Mucosa of stomach (tissue), 1 donor: ENCODE results near the gene ZFP57.

ENCODE experiments used
- H3K27me3 ChIP-seq: one replicate; pipeline ENCODE4 v1.7.0; 2013; ENCODE audit warnings: mild to moderate bottlenecking, low read length; ENCODE audit not compliant: control insufficient read depth, insufficient read depth
- H3K36me3 ChIP-seq: one replicate; pipeline ENCODE4 v1.7.0; 2013; ENCODE audit warnings: low read length; ENCODE audit not compliant: control insufficient read depth, insufficient read depth
- H3K4me1 ChIP-seq: one replicate; pipeline ENCODE4 v1.7.0; 2013; ENCODE audit warnings: mild to moderate bottlenecking, low read length; ENCODE audit not compliant: control insufficient read depth, insufficient read depth
- H3K4me3 ChIP-seq: one replicate; pipeline ENCODE4 v1.7.0; 2013; ENCODE audit warnings: low read length
- H3K9ac ChIP-seq: one replicate; pipeline ENCODE4 v1.7.0; 2013; ENCODE audit warnings: mild to moderate bottlenecking, low read length, moderate library complexity
- H3K9me3 ChIP-seq: one replicate; pipeline ENCODE4 v1.7.0; 2013; ENCODE audit warnings: mild to moderate bottlenecking, low read length, moderate library complexity; ENCODE audit not compliant: control insufficient read depth
- donor health status: Pancreatic carcinoma.

ZFP57 gene

DNA sequence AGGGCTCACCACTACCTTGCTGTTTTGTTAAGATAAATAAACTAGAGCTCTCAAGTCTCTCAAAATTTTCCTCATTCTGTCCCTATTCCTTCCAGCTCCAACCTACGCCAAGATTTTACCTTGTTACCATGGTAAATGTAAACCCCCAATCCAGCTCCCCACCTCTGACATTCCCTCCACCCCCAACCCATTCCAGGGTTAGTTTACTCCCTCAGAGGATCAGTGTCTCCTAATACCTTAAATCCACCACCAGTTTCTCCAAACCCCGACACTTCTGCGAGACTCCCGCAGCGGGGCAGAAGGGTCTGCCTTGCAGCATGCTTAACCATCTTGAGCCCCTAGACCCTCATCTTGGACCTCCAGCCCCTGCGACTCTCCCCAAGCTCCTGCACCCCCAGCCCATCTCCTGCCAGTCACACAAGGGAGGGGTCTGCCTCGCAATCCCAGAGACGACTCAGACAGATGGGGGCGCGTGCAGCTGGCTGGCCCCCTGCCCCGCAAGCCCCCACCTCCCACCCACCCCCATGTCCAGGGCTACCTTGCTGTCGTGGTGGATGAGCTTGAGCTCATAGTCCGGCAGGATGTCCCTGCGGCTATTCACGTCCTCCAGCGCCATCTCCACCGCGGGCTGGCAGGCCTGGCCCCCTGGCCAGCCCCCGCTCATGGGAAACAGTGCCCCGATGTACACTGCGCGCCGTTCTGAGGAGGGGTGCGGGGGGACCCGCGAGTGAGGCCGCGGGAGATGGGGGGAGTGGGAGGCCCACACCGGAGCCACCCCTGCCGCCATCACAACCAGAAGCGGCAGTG lies 53.8 kb downstream of the ZFP57 start:
- no peak overlapping the region for H3K9ac ChIP-seq
- H3K27me3 ChIP-seq, result peaks cover 18% of the 10 kb centered on the region
- H3K4me1 ChIP-seq, result peaks cover 23% of the 10 kb centered on the region

GRCh38 chr6:29625337-29625930 lies 55.5 kb downstream of the ZFP57 start:
- Histone ChIP-seq H3K36me3 (no peaks in the 10 kb centered on the region), H3K9ac (no peak overlapping the region), H3K4me1 (peaks cover 11% of the 10 kb centered on the region), H3K27me3 (peaks cover 9% of the 10 kb centered on the region), H3K9me3 (no peaks in the 10 kb centered on the region), H3K4me3 (no peak overlapping the region)

More for the DNA sequence above, 53.8 kb downstream of the ZFP57 start:
- no peaks in the 10 kb centered on the region for H3K36me3 ChIP-seq
- no peaks in the 10 kb centered on the region for H3K9me3 ChIP-seq
- no peak overlapping the region for H3K4me3 ChIP-seq

- H3K9me3 ChIP-seq, result no peaks in the 10 kb centered on the region
- H3K27me3 ChIP-seq, result peaks cover 9% of the 10 kb centered on the region
- H3K4me3 ChIP-seq, result no peak overlapping the region
- peaks cover 11% of the 10 kb centered on the region for H3K4me1 ChIP-seq
- no peak overlapping the region for H3K9ac ChIP-seq
- no peaks in the 10 kb centered on the region for H3K36me3 ChIP-seq
These were observed 56.4 kb downstream of the ZFP57 start for GRCh38 chr6:29624520-29624961.
